Epithelial cell of prostate (primary cell): ENCODE measurements around the gene POTEM.
"Not testable (repeated sequence)": the region's sequence is repeated elsewhere in the genome, so short reads cannot be mapped to it uniquely, and the experiment has no call there.

ENCODE experiments used
- DNase-seq: peaks from one replicate; pipeline ENCODE4 v3.0.0-alpha.2; 2011; ENCODE audit warnings: low read depth, low spot score
- H3K27ac ChIP-seq: fragments of 450-650 bp; 2 replicates; pipeline ENCODE4 v1.5.1; 2017; ENCODE audit warnings: mild to moderate bottlenecking

POTEM gene

DNA sequence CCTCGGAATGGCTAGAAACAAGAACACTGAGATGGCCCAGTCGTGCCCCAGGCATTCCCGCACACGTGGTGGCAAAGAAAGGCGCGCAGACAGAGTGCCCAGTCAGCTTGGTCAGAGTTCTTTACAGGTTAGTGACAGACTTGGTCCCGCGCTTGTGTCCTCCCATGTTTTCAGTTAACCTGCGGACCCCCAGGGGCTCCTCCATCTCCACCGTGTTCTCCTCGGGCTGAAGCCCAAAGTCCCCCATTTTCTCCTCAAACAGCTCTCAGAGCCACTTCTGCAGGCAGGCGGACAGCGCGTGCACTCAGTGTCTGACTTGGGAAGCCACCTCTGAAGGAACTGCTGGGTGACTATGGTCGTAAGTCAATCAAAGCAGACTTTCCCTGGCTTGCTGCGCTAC, 60.7 kb downstream of the POTEM start:
- not testable (repeated sequence) for DNase-seq, H3K27ac ChIP-seq

DNA sequence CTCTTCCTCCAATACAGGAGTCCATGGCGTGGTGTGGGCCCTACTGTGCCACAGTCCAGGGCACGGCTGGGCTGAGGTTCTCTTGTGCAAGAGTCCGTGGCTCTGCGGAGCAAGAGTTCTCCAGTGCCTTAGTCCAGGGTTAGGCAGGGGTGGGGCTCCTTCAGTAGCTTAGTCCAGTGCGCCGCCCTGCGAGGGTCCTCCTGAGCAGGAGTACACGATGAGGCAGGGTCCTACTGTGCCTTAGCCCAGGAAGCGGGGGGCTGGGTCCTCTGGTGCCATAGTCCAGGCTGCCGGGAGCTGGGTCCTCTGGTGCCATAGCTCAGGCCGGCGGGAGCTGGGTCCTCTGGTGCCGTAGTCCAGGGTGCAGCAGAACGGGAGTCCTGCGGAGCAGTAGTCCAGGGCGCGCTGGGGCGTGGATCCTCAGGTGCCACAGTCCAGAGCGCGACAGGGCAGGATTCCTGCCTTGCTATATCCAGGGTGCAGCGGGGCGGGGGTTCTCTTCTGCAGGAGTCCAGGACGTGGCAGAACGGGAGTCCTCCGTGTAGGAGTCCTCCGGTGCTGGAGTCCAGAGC, 69.7 kb downstream of the POTEM start:
- not testable (repeated sequence) for H3K27ac ChIP-seq, DNase-seq

GRCh38 chr14:19038060-19038664, 70.9 kb downstream of the POTEM start:
- DNase-seq, H3K27ac ChIP-seq: not testable (repeated sequence)

GRCh38 chr14:19038785-19039184, 71.6 kb downstream of the POTEM start:
- DNase-seq, H3K27ac ChIP-seq: not testable (repeated sequence)

- DNase-seq: not testable (repeated sequence)
These were observed 76.2 kb downstream of the POTEM start for GRCh38 chr14:19043384-19043783.

More at GRCh38 chr14:19043384-19043783, 76.2 kb downstream of the POTEM start:
- not testable (repeated sequence) for H3K27ac ChIP-seq
